Left lung (tissue), 10 donors: ENCODE data around the gene SPEN. TPM values are rescaled to one million over a fixed set of nuclear protein-coding genes. Genes with fewer than 3 reads are reported as not detected.

ENCODE experiments used
- ATAC-seq: fragments of 200-7000 bp; cut with Tn5 transposase; one replicate; pipeline ENCODE4 v1.9.1; 2020; ENCODE audit warnings: moderate library complexity
- DNase-seq, 4 donors: peaks; one replicate each; pipeline ENCODE4 v3.0.0-alpha.2; 2013 to 2020
- H3K27ac ChIP-seq, 2 donors: fragments of 200-600 bp; sonication (generic) in 1 of 2; one replicate each; pipeline versions ENCODE4 v1.5.0 to v1.8.0; 2020 to 2021
- H3K27me3 ChIP-seq, 2 donors: fragments of 200-600 bp; sonication (generic) in 1 of 2; one replicate each; pipeline versions ENCODE4 v1.5.0 to v1.8.0; 2020 to 2021
- H3K36me3 ChIP-seq, 2 donors: fragments of 200-600 bp; sonication (generic) in 1 of 2; one replicate each; pipeline versions ENCODE4 v1.5.0 to v1.8.0; 2020 to 2021
- H3K4me1 ChIP-seq, 2 donors: fragments of 200-600 bp; one replicate each; pipeline ENCODE4 v1.8.0; 2021
- H3K4me3 ChIP-seq, 2 donors: fragments of 200-600 bp; sonication (generic) in 1 of 2; one replicate each; pipeline versions ENCODE4 v1.5.0 to v1.8.0; 2020 to 2021; ENCODE audit warnings: mild to moderate bottlenecking in 1 of 2
- H3K9me3 ChIP-seq, 2 donors: fragments of 200-600 bp; sonication (generic) in 1 of 2; one replicate each; pipeline versions ENCODE4 v1.5.0 to v1.8.0; 2020 to 2021
- CTCF ChIP-seq, 2 donors: fragments of 200-600 bp; sonication (generic) in 1 of 2; IDR thresholded peaks; one replicate each; pipeline versions ENCODE4 v1.5.0 to v1.8.0; 2021; ENCODE audit warnings: antibody characterized with exemption in 2 of 2
- intact Hi-C, 2 donors: fragments of 100-400 bp; cut with DNase I; formaldehyde crosslinking; loops; one replicate each; pipeline versions ENCODE4 v1.11.2 to v1.14.2; 2022
- polyA plus RNA-seq, 6 donors: library from polyadenylated mRNA; unstranded; fragments of 120-200 nt; gene quantifications; one replicate each; pipeline ENCODE4 v1.2.1, GENCODE V29; 2013; ENCODE audit not compliant: insufficient read length in 6 of 6
- total RNA-seq, 2 donors: library from RNA; stranded (reverse); fragmentation: NEBNext Ultra II Directional; extraction: Animal tissue kit (Norgen Biotek cat#: 25700); gene quantifications; one replicate each; pipeline ENCODE4 v1.2.1, GENCODE V29; 2021
- donor health status: DM: no; HTN: yes; CAD: no.
- donor health status: DM: no; HTN: no; CAD: no.

The SPEN gene
- total and polyA plus RNA-seq, 8 donors, result 37.2 to 71.4 (median 63.3) TPM

- no peak for DNase-seq
- no peaks in the 10 kb centered on the region for H3K9me3 ChIP-seq
- peak overlapping the region in 1 of 2 donors; percentile 41 for H3K27ac ChIP-seq
- no peaks in the 10 kb centered on the region for H3K36me3 ChIP-seq
- H3K27me3 ChIP-seq, result no peaks in the 10 kb centered on the region
- no peak for TF ChIP-seq CTCF (IDR thresholded peaks at IDR 0.05)
- no peak overlapping the region for H3K4me3 ChIP-seq
- peaks cover 26 to 58% of the 10 kb centered on the region in 2 donors for H3K4me1 ChIP-seq
- ATAC-seq, result no peak
- intact Hi-C loops, result no loop called here
Observed at GRCh38 chr1:15882665-15883064, 35.2 kb downstream of the SPEN start.

- H3K27me3 ChIP-seq, result no peaks in the 10 kb centered on the region
- peak overlapping the region in 1 of 2 donors; percentile 41 for H3K27ac ChIP-seq
- H3K4me1 ChIP-seq, result peaks cover 26 to 63% of the 10 kb centered on the region in 2 donors
- DNase-seq (no peak), ATAC-seq (no peak)
- intact Hi-C loops, result no loop called here
- H3K36me3 ChIP-seq, result no peaks in the 10 kb centered on the region
- H3K9me3 ChIP-seq, result no peaks in the 10 kb centered on the region
- H3K4me3 ChIP-seq, result no peak overlapping the region
- no peak for TF ChIP-seq CTCF (IDR thresholded peaks at IDR 0.05)
Observed at GRCh38 chr1:15883326-15883725, 35.8 kb downstream of the SPEN start.

- Histone ChIP-seq H3K36me3 (peaks cover 0 to 6% of the 10 kb centered on the region in 2 donors), H3K27me3 (no peaks in the 10 kb centered on the region), H3K4me1 (peaks cover 26 to 63% of the 10 kb centered on the region in 2 donors), H3K27ac (peak overlapping the region in 1 of 2 donors; percentile 92), H3K9me3 (no peaks in the 10 kb centered on the region), H3K4me3 (no peak overlapping the region)
- intact Hi-C loops, result no loop called here
- no peak for DNase-seq
- no peak for ATAC-seq
- TF ChIP-seq CTCF (IDR thresholded peaks at IDR 0.05), result no peak
Observed at GRCh38 chr1:15884477-15884876, 37.0 kb downstream of the SPEN start.

- ATAC-seq, result no peak
Observed at GRCh38 chr1:15885269-15885668, 37.8 kb downstream of the SPEN start.

More at GRCh38 chr1:15885269-15885668, 37.8 kb downstream of the SPEN start:
- no peaks in the 10 kb centered on the region for H3K27me3 ChIP-seq
- peak overlapping the region in 1 of 2 donors; percentile 31 for H3K4me3 ChIP-seq
- H3K27ac ChIP-seq, result peak overlapping the region; percentile 90 to 92
- intact Hi-C loops, result no loop called here
- no peaks in the 10 kb centered on the region for H3K9me3 ChIP-seq
- H3K36me3 ChIP-seq, result peaks cover 0 to 6% of the 10 kb centered on the region in 2 donors
- H3K4me1 ChIP-seq, result peaks cover 26 to 58% of the 10 kb centered on the region in 2 donors
- DNase-seq, result no peak
- no peak for TF ChIP-seq CTCF (IDR thresholded peaks at IDR 0.05)
